Trophoblast cell (in vitro differentiated cells and primary cell): ENCODE results near the gene ERLIN1.

Experiments
- DNase-seq, 2 donors: peaks; one replicate each; pipeline ENCODE4 v3.0.0-alpha.2; 2016
- H2AFZ ChIP-seq: 2 replicates; pipeline ENCODE4 v1.6.1; 2013; ENCODE audit warnings: low read length, moderate library complexity, mild to moderate bottlenecking; ENCODE audit not compliant: insufficient read depth, poor library complexity
- H2AK5ac ChIP-seq: 2 replicates; pipeline ENCODE4 v1.6.1; 2013; ENCODE audit warnings: mild to moderate bottlenecking, low read length
- H2BK120ac ChIP-seq: 2 replicates; pipeline ENCODE4 v1.6.1; 2013; ENCODE audit warnings: low read length, mild to moderate bottlenecking, moderate library complexity; ENCODE audit not compliant: insufficient read depth, poor library complexity
- H2BK12ac ChIP-seq: 2 replicates; pipeline ENCODE4 v1.6.1; 2013; ENCODE audit warnings: mild to moderate bottlenecking, low read length, moderate library complexity
- H2BK5ac ChIP-seq: 2 replicates; pipeline ENCODE4 v1.6.1; 2013; ENCODE audit warnings: low read length, low read depth, moderate library complexity, mild to moderate bottlenecking; ENCODE audit not compliant: poor library complexity
- H3K14ac ChIP-seq: 2 replicates; pipeline ENCODE4 v1.6.1; 2013; ENCODE audit warnings: mild to moderate bottlenecking, low read length
- H3K18ac ChIP-seq: 2 replicates; pipeline ENCODE4 v1.6.1; 2013; ENCODE audit warnings: mild to moderate bottlenecking, low read length
- H3K23ac ChIP-seq: 2 replicates; pipeline ENCODE4 v1.6.1; 2013; ENCODE audit warnings: low read length
- H3K27ac ChIP-seq: 2 replicates; pipeline ENCODE4 v1.5.1; 2013; ENCODE audit warnings: low read depth, mild to moderate bottlenecking, inconsistent platforms, low read length, moderate library complexity
- H3K27me3 ChIP-seq: 2 replicates; pipeline ENCODE4 v1.6.1; 2013; ENCODE audit warnings: inconsistent platforms, mild to moderate bottlenecking, low read length, moderate library complexity; ENCODE audit not compliant: insufficient read depth
- H3K36me3 ChIP-seq, 2 experiments: 1 replicate in 1 of 2; 2 replicates in 1 of 2; pipeline ENCODE4 v1.6.1; 2013; ENCODE audit warnings: low read length in 2 of 2, mild to moderate bottlenecking in 2 of 2, moderate library complexity in 1 of 2; ENCODE audit not compliant: insufficient read depth in 2 of 2, control insufficient read depth in 1 of 2
- H3K4ac ChIP-seq: 2 replicates; pipeline ENCODE4 v1.6.1; 2013; ENCODE audit warnings: low read depth, mild to moderate bottlenecking, low read length, moderate library complexity
- H3K4me1 ChIP-seq, 2 experiments: 1 replicate in 1 of 2; 2 replicates in 1 of 2; pipeline ENCODE4 v1.6.1; 2013; ENCODE audit warnings: low read length in 2 of 2, mild to moderate bottlenecking in 2 of 2, moderate library complexity in 1 of 2; ENCODE audit not compliant: insufficient read depth in 2 of 2, control insufficient read depth in 1 of 2
- H3K4me2 ChIP-seq: 2 replicates; pipeline ENCODE4 v1.6.1; 2013; ENCODE audit warnings: inconsistent platforms, mild to moderate bottlenecking, low read length, moderate library complexity
- H3K4me3 ChIP-seq: 2 replicates; pipeline ENCODE4 v1.5.1; 2013; ENCODE audit warnings: mild to moderate bottlenecking, low read depth, low read length, inconsistent platforms
- H3K79me1 ChIP-seq: one replicate; pipeline ENCODE4 v1.6.1; 2013; ENCODE audit warnings: low read length
- H3K79me2 ChIP-seq: 2 replicates; pipeline ENCODE4 v1.6.1; 2013; ENCODE audit warnings: low read length, mild to moderate bottlenecking; ENCODE audit not compliant: control insufficient read depth, insufficient read depth, poor library complexity
- H3K9ac ChIP-seq: 2 replicates; pipeline ENCODE4 v1.6.1; 2013; ENCODE audit warnings: mild to moderate bottlenecking, low read length
- H3K9me3 ChIP-seq: 2 replicates; pipeline ENCODE4 v1.6.1; 2013; ENCODE audit warnings: low read depth, mild to moderate bottlenecking, control low read depth, inconsistent platforms, low read length; ENCODE audit not compliant: insufficient read depth
- H4K12ac ChIP-seq: 2 replicates; pipeline ENCODE4 v1.6.1; 2013; ENCODE audit warnings: low read depth, mild to moderate bottlenecking, low read length, moderate library complexity
- H4K8ac ChIP-seq: 2 replicates; pipeline ENCODE4 v1.6.1; 2013; ENCODE audit warnings: low read depth, mild to moderate bottlenecking, low read length, moderate library complexity
- H4K91ac ChIP-seq: one replicate; pipeline ENCODE4 v1.6.1; 2013; ENCODE audit warnings: low read depth, mild to moderate bottlenecking, low read length, moderate library complexity
- WGBS: extraction: QIAGEN DNeasy Blood & Tissue Kit; methylation state at CpG from one replicate; pipeline ENCODE4 v1.1.7; 2013; ENCODE audit warnings: missing lambda C conversion rate; ENCODE audit not compliant: insufficient read length, insufficient coverage; ENCODE audit errors: extremely low coverage; 5-methylcytosine and 5-hydroxymethylcytosine counted together

Gene ERLIN1

GRCh38 chr10:100163704-100164621 is 21.9 kb downstream of the ERLIN1 start:
- Histone ChIP-seq H3K79me2 (no peaks in the 10 kb centered on the region), H2BK120ac (no peak overlapping the region), H2AFZ (no peak overlapping the region), H3K4me2 (no peak overlapping the region), H4K8ac (no peak overlapping the region), H3K4ac (no peak overlapping the region), H3K36me3 (peaks cover 2% of the 10 kb centered on the region in 2 experiments), H3K9ac (no peak overlapping the region), H4K91ac (no peak overlapping the region), H3K14ac (no peak overlapping the region), H3K18ac (no peak overlapping the region), H2BK12ac (no peak overlapping the region), H2AK5ac (no peak overlapping the region), H3K9me3 (no peaks in the 10 kb centered on the region), H4K12ac (no peak overlapping the region), H2BK5ac (no peak overlapping the region), H3K4me3 (no peak overlapping the region), H3K27me3 (no peaks in the 10 kb centered on the region), H3K23ac (no peak overlapping the region), H3K27ac (no peak overlapping the region), H3K4me1 (no peaks in the 10 kb centered on the region), H3K79me1 (no peaks in the 10 kb centered on the region)
- no peak for DNase-seq
- WGBS, result no CpG with 5 or more reads among the region's 3 CpGs

- Histone ChIP-seq H4K12ac (no peak overlapping the region), H4K8ac (no peak overlapping the region), H2AK5ac (no peak overlapping the region), H2AFZ (no peak overlapping the region), H3K4me3 (no peak overlapping the region), H3K9me3 (no peaks in the 10 kb centered on the region), H3K18ac (no peak overlapping the region), H3K27me3 (no peaks in the 10 kb centered on the region), H3K4me2 (no peak overlapping the region), H3K23ac (no peak overlapping the region), H3K4me1 (no peaks in the 10 kb centered on the region), H3K36me3 (peaks cover 2% of the 10 kb centered on the region in 2 experiments), H3K9ac (no peak overlapping the region), H4K91ac (no peak overlapping the region), H2BK5ac (no peak overlapping the region), H2BK12ac (no peak overlapping the region), H2BK120ac (no peak overlapping the region), H3K79me2 (no peaks in the 10 kb centered on the region), H3K4ac (no peak overlapping the region), H3K27ac (no peak overlapping the region), H3K14ac (no peak overlapping the region), H3K79me1 (no peaks in the 10 kb centered on the region)
- WGBS, result no CpG with 5 or more reads among the region's 3 CpGs
- DNase-seq, result no peak
Observed at GRCh38 chr10:100162696-100163095, 23.1 kb downstream of the ERLIN1 start.

- Histone ChIP-seq H2AFZ (no peak overlapping the region), H4K8ac (no peak overlapping the region), H2AK5ac (no peak overlapping the region), H3K4me3 (no peak overlapping the region), H4K91ac (no peak overlapping the region), H3K4ac (no peak overlapping the region), H3K27ac (no peak overlapping the region), H3K9me3 (no peaks in the 10 kb centered on the region), H3K9ac (no peak overlapping the region), H3K4me1 (no peaks in the 10 kb centered on the region), H2BK120ac (no peak overlapping the region), H3K27me3 (no peaks in the 10 kb centered on the region), H3K79me2 (no peaks in the 10 kb centered on the region), H3K14ac (no peak overlapping the region), H3K79me1 (no peaks in the 10 kb centered on the region), H2BK12ac (no peak overlapping the region), H4K12ac (no peak overlapping the region), H3K23ac (no peak overlapping the region), H3K4me2 (no peak overlapping the region), H3K36me3 (peaks cover 3 to 5% of the 10 kb centered on the region in 2 experiments), H3K18ac (no peak overlapping the region), H2BK5ac (no peak overlapping the region)
- DNase-seq, result no peak
- no CpG with 5 or more reads among the region's 2 CpGs for WGBS
Observed at GRCh38 chr10:100158044-100158805, 27.6 kb downstream of the ERLIN1 start.

GRCh38 chr10:100157156-100157555 is 28.7 kb downstream of the ERLIN1 start:
- Histone ChIP-seq H3K23ac (no peak overlapping the region), H2AFZ (no peak overlapping the region), H3K79me2 (no peaks in the 10 kb centered on the region), H2AK5ac (no peak overlapping the region), H3K36me3 (peaks cover 5 to 10% of the 10 kb centered on the region in 2 experiments), H3K18ac (no peak overlapping the region), H3K9me3 (no peaks in the 10 kb centered on the region), H4K91ac (no peak overlapping the region), H4K12ac (no peak overlapping the region), H3K4me3 (no peak overlapping the region), H3K14ac (no peak overlapping the region), H4K8ac (no peak overlapping the region), H3K9ac (no peak overlapping the region), H2BK5ac (no peak overlapping the region), H2BK12ac (no peak overlapping the region), H3K4ac (no peak overlapping the region), H2BK120ac (no peak overlapping the region), H3K4me1 (no peaks in the 10 kb centered on the region), H3K27ac (no peak overlapping the region), H3K27me3 (no peaks in the 10 kb centered on the region), H3K4me2 (no peak overlapping the region), H3K79me1 (no peaks in the 10 kb centered on the region)
- no peak for DNase-seq
